GM12873 (cell line): Measurements from ENCODE around the gene GAK.

ENCODE experiments used
- CTCF ChIP-seq: IDR thresholded peaks from 2 replicates; pipeline ENCODE4 v1.5.1; 2012; ENCODE audit warnings: low read depth, mild to moderate bottlenecking, moderate library complexity, low read length, control low read depth; ENCODE audit not compliant: insufficient read depth; ENCODE audit errors: missing control alignments

The GAK gene

DNA sequence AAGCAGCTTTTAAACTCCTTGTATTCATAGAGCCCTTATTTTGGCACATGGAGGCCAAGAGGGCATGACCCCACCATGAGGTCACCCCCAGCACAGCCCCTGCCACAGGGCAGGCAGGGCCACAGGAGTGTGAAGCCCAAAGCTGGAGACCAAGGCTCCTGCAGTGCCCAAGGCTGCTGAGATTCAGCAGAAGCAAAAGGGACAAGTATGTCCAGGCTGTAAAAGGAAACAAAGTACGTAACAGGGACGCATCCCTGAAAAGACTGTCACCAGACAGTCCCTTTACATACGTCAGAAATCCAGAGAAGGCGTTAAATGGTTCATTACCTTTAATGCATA, 18.9 kb downstream of the GAK start:
- TF ChIP-seq CTCF, result no peak

DNA sequence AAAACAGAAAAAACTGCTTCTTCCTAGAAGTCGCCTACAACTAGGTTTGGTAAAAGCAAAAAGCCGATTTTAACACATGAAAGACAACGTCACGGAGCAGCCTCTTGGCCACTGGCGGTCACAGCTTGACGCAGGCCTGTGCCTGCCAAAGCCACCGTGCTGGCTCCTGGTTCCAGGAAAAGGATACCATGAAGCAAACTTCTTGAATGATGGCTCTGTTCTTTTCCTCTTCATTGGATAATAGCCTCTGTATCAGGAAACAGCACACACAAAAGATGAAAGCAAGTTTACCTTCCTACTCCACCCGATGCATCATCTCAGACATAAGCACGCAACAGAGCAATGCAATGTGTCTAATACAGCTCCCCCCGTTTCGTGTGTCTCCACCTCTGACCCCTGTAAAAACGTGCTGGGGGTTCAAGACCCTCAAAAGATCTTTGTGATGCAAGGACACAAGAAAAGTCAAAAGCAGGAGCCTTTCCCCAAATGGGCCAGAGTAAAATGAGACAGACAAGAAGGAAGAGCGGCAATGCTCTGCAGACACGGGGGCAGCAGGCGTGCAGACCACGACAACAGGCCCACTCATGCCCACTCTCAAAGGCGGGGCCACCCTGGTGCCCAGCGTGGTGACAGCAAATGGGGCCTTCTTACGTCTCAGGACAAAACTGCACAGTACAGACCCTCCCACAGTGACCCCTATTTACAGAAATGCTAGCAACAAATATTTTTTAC, 19.4 kb downstream of the GAK start:
- no peak for TF ChIP-seq CTCF

GRCh38 chr4:911871-912490, 20.1 kb downstream of the GAK start:
- TF ChIP-seq CTCF, result no peak

GRCh38 chr4:911221-911751, 20.8 kb downstream of the GAK start:
- TF ChIP-seq CTCF, result no peak

GRCh38 chr4:910366-911091, 21.6 kb downstream of the GAK start:
- no peak for TF ChIP-seq CTCF

DNA sequence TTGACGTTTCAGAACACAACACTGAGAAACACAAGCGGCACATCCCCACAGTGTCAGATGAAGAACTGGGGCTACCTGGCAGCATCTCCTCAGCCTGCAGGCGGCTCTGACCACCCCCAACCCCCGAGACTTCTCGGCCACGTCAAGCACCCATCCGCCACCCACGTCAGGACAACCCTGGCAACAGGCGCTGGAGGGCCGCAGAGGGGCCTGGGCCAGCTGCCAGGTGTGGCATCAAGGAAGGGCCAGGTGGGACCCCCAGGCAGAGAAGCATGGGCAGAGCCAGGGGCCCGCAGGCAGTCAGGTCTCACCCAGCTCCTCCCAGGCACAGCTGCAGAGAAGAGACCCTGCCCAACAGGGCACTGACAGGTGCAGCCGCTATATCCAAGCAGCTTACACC, 22.3 kb downstream of the GAK start:
- no peak for TF ChIP-seq CTCF

- TF ChIP-seq CTCF, result no peak
These were observed 23.0 kb downstream of the GAK start for GRCh38 chr4:909131-909571.
